Measurements from ENCODE around the gene SLC27A3. TPM values are rescaled to one million over a fixed set of nuclear protein-coding genes. Genes with fewer than 3 reads are reported as not detected.

The SLC27A3 gene
- total RNA-seq, 1 experiment from 2014 or later: 11.1 TPM

DNA sequence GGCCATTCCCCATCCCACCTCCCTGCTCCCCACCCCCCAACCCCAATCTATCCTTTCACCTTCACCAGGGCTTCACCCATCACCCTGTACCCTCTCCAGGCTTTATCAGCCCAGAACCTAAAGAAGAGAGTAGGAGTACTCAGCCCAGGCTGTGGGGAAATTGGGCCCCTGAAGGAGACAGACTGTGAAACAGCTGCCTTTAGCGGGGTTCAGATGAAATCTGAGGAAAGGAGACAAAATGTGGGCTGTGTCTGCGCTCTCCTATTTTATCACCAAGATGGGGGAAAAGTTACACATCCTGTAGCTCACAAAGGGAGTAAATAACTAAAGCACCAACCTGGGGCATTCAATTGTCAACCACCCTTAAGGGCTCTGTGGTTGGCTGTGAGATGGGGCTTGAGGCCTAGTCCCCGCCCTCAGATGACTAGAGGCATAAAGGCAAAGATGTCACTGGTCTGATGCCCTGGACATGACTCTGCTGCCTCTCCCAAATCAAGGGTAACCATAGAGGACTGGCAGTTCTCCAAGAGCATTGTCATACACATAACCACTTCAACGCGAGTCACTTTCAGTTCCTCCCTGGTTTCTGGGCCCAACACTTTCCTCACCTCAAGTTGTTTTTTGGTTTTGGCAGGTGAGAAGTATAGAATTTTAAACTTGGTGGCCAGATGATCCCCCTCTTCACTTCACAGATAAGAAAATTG lies 30.0 kb downstream of the SLC27A3 start:
- POLR2A ChIA-PET: interaction anchor here (0.6 to 4.9 kb wide), 14 partner anchors 11 to 919 kb away, joined by 3 to 24 read pairs (median 4); partner anchors contain the start of genes CREB3L4, CRTC2, GATAD2B and JTB
- peak; percentile 95 for DNase-seq (ENCODE audit: unreplicated experiment)
- intact Hi-C loops (cut with micrococcal nuclease): no loop called here
- no peaks in the 10 kb centered on the region for H3K27me3 Mint-ChIP-seq (ENCODE audit: insufficient read depth, unreplicated experiment)
- BruUV-seq (replicated peaks): no TSS peak
- peak overlapping the region; percentile 60 for H3K4me3 Mint-ChIP-seq (ENCODE audit: unreplicated experiment)
- H3K4me1 Mint-ChIP-seq (ENCODE audit: insufficient read depth, unreplicated experiment): peaks cover 32% of the 10 kb centered on the region
- H3K9me3 Mint-ChIP-seq (ENCODE audit: unreplicated experiment): no peaks in the 10 kb centered on the region
- H3K27ac Mint-ChIP-seq (ENCODE audit: low read depth, unreplicated experiment): peak overlapping the region; percentile 99
- CTCF ChIA-PET: interaction anchor here (0.6 to 2.0 kb wide), 7 partner anchors 9 to 229 kb away, joined by 3 to 8 read pairs (median 4); partner anchors contain the start of gene RAB13
- TF ChIP-seq, protein P1, sequence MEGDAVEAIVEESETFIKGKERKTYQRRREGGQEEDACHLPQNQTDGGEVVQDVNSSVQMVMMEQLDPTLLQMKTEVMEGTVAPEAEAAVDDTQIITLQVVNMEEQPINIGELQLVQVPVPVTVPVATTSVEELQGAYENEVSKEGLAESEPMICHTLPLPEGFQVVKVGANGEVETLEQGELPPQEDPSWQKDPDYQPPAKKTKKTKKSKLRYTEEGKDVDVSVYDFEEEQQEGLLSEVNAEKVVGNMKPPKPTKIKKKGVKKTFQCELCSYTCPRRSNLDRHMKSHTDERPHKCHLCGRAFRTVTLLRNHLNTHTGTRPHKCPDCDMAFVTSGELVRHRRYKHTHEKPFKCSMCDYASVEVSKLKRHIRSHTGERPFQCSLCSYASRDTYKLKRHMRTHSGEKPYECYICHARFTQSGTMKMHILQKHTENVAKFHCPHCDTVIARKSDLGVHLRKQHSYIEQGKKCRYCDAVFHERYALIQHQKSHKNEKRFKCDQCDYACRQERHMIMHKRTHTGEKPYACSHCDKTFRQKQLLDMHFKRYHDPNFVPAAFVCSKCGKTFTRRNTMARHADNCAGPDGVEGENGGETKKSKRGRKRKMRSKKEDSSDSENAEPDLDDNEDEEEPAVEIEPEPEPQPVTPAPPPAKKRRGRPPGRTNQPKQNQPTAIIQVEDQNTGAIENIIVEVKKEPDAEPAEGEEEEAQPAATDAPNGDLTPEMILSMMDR (IDR thresholded peaks at IDR 0.05; ENCODE audit: unreplicated experiment): no peak
- peaks cover 43% of the 10 kb centered on the region for H3K36me3 Mint-ChIP-seq (ENCODE audit: insufficient read depth, unreplicated experiment)

DNA sequence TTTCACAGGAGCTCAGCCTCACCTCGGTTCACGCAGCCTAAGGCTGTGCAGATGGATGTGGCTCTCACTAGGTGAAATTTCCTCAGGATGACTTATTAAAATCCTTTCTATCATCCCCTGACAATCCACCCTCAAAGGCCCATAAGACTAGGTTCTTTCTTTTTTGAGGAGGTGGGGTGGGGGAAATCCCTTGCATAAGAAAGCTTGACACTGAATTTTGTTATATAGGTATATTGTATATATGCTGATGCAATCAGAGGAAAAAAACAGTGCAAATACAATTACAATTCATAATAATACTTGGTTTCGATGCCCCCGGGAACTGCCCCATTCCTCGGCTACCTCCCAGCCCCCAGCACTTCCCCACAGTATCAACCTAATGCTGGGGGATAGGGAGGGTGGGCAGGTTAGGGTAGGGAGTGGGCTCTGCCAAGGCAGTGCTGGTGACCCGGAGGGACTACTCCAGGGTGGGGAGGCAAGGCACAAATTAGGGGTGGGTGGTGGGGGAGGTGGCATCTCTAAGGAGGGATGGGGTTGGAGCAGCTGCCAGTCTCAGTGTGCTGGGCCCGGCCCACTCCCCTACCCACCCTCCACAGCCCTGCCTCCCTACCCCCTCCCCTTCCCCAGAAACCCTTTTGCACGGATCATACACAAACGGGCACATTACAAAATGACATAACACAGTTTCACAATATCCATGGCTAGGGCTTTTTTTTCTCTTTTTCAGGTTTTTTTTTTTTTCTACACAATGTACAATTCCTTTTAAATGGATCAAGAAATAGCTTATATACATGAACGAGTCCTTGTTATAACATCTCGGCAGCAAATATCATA lies 30.9 kb downstream of the SLC27A3 start:
- BruUV-seq (replicated peaks): no TSS peak
- intact Hi-C loops (cut with micrococcal nuclease): no loop called here
- Mint-ChIP-seq H3K27ac (ENCODE audit: low read depth, unreplicated experiment) (peak overlapping the region; percentile 99), H3K4me3 (ENCODE audit: unreplicated experiment) (peak overlapping the region; percentile 60), H3K27me3 (ENCODE audit: insufficient read depth, unreplicated experiment) (no peaks in the 10 kb centered on the region), H3K9me3 (ENCODE audit: unreplicated experiment) (no peaks in the 10 kb centered on the region), H3K4me1 (ENCODE audit: insufficient read depth, unreplicated experiment) (peaks cover 27% of the 10 kb centered on the region), H3K36me3 (ENCODE audit: insufficient read depth, unreplicated experiment) (peaks cover 52% of the 10 kb centered on the region)
- CTCF ChIA-PET: interaction anchor here (0.5 to 2.0 kb wide), 12 partner anchors 9 to 965 kb away, joined by 3 to 8 read pairs (median 3); partner anchors contain the start of gene RAB13
- DNase-seq (ENCODE audit: unreplicated experiment): no peak
- POLR2A ChIA-PET: interaction anchor here (0.6 to 4.9 kb wide), 8 partner anchors 10 to 188 kb away, joined by 3 to 24 read pairs (median 4); partner anchors contain the start of genes CREB3L4, GATAD2B and JTB
- TF ChIP-seq, protein P1 (IDR thresholded peaks at IDR 0.05; ENCODE audit: unreplicated experiment): no peak

DNA sequence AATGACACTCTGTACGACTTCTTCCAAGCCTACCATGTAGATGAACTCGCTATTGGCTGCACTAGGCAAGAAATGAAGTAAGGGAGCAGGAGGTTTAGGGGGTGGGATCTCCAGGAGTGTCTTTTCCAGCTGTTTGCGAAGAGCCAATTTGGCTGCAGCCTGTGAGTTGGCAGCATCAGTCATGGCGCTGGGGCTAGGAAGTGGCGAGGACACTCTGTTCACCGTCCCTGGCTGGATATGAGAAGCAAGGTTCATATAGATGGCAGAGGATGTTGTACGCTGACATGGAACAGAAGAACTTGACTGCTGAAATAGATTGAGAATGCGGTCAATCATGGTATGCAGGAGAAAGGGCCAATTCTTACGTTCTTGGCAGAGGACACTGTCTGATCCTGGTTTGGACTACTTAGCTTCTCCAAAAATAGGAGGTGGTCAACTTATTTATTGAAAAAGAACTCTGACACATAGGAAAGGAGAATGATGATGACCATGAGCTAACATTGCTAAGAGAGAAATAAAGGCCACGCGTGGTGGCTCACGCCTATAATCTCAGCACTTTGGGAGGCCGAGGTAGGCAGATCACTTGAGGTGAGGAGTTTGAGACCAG lies 41.2 kb downstream of the SLC27A3 start:
- intact Hi-C loops (cut with micrococcal nuclease): no loop called here
- TF ChIP-seq, protein P1 (IDR thresholded peaks at IDR 0.05; ENCODE audit: unreplicated experiment): no peak
- H3K9me3 Mint-ChIP-seq (ENCODE audit: unreplicated experiment): no peaks in the 10 kb centered on the region
- no peak overlapping the region for H3K4me3 Mint-ChIP-seq (ENCODE audit: unreplicated experiment)
- no TSS peak for BruUV-seq (replicated peaks)
- ChIA-PET POLR2A (interaction anchor here (0.6 to 1.4 kb wide), 5 partner anchors 11 to 106 kb away, joined by 3 read pairs; partner anchors contain the start of gene GATAD2B), CTCF (interaction anchor here (0.8 to 2.8 kb wide), 10 partner anchors 8 to 321 kb away, joined by 3 to 14 read pairs (median 6); partner anchors contain the start of genes DENND4B and RAB13)
- H3K27me3 Mint-ChIP-seq (ENCODE audit: insufficient read depth, unreplicated experiment): no peaks in the 10 kb centered on the region
- H3K27ac Mint-ChIP-seq (ENCODE audit: low read depth, unreplicated experiment): peak overlapping the region; percentile 2
- no peaks in the 10 kb centered on the region for H3K4me1 Mint-ChIP-seq (ENCODE audit: insufficient read depth, unreplicated experiment)
- H3K36me3 Mint-ChIP-seq (ENCODE audit: insufficient read depth, unreplicated experiment): peaks cover 96% of the 10 kb centered on the region
- no peak for DNase-seq (ENCODE audit: unreplicated experiment)
